HG02852 (cell line): ENCODE data around the gene CCDC9B.

Experiments
- ATAC-seq: cut with Tn5 transposase; IDR thresholded peaks from one replicate; pipeline ENCODE4 v1.9.1; 2021; ENCODE audit warnings: mild to moderate bottlenecking, moderate library complexity; ENCODE audit not compliant: unreplicated experiment

The CCDC9B gene

DNA sequence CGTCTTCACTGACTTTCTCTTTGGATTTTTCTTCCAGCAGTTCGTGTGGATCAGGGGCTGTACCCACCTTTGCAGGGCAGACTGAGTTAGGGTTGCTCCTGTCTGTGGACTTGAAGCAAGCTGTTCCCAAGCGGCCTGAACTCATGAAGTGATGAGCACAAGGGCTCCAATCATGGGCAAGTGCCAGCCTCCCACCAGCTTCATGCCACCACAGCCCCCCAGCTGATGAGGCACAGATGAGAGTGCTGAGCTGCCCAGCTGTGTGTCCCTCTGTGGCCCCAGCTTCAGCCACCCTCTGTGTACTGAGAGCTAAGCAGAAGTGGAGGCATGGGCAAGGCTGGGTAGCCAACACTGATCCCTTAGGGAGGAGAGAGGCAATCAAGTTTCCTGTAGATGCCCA, 29.7 kb downstream of the CCDC9B start:
- ATAC-seq, result no peak

GRCh38 chr15:40310001-40310959, 30.5 kb downstream of the CCDC9B start:
- ATAC-seq, result no peak

- ATAC-seq, result no peak
These were observed 31.3 kb downstream of the CCDC9B start for GRCh38 chr15:40309344-40309862.

GRCh38 chr15:40307421-40308211, 33.1 kb downstream of the CCDC9B start, which contains the start of gene PLCB2:
Gene PLCB2 (minus strand): TSS chr15:40307935. CDS start chr15:40307672, 263 bp downstream.
- peak; percentile 61 for ATAC-seq

DNA sequence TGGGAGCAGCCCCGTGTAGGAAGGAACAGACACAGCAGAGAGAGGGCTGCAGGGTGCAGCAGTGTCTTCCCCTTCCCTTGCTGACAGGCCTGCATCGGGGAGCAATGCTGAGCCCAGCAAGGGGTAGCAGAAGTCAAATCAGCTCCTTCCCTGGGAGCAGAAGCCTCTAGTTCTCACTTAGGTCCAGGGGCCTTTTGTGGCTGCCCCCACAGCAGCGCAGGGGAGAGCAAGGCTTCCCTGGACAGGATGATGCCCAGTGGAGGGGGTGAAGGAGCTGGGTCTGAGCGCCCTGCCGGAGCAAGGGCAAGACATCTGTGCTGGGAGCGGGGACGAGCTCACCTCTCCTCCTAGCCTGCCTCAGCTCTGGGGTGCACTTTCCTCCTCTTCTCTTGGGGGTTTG, 33.8 kb downstream of the CCDC9B start:
- no peak for ATAC-seq

DNA sequence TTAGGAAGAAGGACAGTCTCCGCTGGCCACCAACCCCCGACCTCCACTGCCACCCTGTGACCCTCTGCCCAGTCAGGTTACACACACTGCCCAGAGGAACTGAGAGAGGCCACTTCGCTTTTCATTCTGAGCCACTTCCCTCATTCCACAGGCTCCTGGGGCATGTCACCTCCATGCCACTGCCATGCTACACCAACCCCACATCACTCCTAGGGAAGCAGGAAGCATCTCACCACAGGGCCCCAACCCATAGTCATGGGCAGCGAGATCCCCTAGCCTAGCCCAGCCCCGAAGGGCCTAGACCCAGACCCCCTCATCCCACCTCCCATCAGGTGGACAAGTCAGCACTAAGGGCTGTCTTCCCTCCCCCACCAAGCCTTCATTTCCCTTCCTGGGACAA, 34.4 kb downstream of the CCDC9B start:
- ATAC-seq, result no peak

GRCh38 chr15:40305281-40305680, 35.5 kb downstream of the CCDC9B start:
- no peak for ATAC-seq

DNA sequence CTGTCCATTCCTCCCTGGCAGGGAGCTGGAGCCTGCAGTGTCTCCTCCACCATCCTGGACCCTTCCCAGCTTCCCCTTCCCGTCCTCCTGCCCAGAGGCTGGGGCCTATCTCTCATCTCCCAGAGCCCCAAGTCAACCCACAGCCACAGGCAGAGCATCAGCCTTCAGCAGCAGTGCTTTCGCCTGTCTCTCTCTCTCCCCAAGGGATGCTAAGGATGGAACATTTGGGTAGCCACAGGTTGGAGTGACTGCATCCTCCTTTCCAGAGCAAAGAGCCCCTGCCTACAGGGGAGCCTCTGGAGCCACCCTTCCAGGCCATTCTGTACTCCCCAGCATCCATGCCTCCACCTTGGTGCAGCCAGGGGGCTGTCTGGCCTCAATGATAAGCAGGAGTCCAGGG, 37.2 kb downstream of the CCDC9B start:
- no peak for ATAC-seq

- ATAC-seq, result no peak
These were observed 37.8 kb downstream of the CCDC9B start for GRCh38 chr15:40302981-40303380.

DNA sequence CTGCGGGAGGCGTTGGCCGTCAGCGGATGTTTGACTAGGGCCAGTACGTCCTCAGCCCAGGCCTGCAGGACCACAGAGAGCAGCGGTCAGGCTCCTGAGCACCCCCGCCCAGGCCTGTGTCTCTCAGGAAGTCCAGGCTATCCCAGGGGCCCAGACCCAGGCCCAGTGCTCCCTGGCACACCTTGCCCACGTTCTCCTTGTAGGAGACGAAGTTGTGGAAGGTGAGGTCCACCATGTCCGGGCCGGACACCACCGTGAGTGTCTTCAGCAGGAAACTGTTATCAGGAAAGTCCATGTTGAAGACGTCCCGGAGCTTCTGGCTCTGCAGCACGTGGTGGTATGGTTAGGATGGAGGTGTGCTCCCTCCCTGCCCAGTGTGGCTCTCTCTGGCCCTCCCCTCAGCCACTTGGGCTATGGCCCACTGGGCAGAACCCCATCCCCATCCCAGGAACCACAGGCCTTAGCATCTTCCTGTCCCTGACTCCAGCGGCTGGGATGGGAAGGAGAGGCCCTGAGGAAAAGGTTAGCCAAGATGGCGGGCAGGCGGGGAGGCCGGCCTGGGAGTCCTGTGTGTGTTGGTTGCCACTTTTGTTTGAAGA, 38.4 kb downstream of the CCDC9B start:
- ATAC-seq, result no peak

GRCh38 chr15:40301467-40302179, 39.1 kb downstream of the CCDC9B start:
- no peak for ATAC-seq

DNA sequence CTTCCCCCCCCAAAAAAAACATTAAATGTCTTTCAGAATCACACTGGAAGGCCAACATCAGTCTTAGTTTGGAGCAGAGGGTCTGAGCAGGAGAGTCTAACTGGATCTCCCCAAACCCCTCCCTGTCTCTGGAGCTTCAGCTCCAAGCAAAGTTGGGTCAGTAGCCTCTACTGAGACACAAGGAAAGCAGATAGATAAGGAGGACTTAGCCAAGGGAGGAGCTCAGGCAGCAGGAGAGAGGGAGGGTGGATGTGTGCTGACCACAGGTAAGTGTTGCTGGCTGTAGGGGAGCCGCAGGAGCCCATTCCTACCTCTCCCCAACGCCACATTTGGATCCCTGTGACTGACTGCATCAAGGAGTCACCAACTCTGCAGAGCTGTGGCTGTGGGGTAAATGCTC, 40.0 kb downstream of the CCDC9B start:
- ATAC-seq, result no peak

DNA sequence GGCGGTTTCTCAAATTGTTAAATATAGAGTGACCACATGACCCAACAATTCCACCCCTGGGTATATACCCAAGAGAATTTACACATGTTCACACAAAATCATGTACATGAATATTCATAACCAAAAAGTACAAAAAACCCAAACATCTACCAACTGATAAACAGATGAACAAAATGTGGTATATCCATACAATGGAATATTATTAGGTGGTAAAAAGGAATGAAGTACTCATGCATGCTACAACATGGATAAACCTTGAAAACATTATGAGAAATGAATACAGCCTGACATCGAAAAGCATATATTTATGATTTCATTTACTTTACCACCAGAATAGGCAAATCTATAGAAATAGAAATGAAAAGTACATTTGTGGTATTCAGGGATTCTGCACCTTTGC, 40.4 kb downstream of the CCDC9B start:
- ATAC-seq, result no peak

DNA sequence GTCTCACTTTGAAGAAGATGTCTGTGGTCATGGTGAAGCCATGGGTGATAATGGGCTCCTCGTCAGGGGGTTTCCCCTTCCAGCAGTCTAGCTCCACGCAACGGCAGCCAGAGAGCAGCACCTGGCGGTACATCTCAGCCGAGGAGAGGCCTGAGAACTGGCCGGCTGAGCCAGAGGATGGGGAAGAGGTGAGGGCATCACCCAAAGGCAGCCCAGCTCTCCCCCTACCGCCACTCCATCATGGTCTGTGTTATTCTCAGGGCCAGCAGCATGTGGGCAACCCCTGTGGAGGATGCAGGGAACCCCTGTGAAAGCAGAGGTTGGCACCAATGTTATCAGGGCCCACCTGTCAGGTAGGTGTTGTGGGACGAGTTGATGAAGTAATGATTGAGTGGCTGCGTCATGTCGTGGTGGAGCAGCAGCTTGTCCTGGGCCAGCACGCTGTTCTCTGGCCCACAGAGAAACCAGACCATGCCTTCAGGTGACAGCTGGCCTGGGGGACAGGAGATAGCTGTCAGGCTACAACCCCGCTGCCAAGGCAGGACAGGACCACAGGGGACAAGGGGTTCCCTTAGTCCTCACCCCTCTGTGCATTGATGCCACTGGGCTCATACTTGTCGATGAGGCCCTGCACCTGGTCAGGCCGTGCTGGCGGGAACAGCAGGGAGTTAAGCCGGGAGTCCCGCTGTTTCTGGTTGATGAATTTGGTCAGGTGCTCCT, 42.4 kb downstream of the CCDC9B start:
- no peak for ATAC-seq

GRCh38 chr15:40297356-40297755, 43.4 kb downstream of the CCDC9B start:
- no peak for ATAC-seq

DNA sequence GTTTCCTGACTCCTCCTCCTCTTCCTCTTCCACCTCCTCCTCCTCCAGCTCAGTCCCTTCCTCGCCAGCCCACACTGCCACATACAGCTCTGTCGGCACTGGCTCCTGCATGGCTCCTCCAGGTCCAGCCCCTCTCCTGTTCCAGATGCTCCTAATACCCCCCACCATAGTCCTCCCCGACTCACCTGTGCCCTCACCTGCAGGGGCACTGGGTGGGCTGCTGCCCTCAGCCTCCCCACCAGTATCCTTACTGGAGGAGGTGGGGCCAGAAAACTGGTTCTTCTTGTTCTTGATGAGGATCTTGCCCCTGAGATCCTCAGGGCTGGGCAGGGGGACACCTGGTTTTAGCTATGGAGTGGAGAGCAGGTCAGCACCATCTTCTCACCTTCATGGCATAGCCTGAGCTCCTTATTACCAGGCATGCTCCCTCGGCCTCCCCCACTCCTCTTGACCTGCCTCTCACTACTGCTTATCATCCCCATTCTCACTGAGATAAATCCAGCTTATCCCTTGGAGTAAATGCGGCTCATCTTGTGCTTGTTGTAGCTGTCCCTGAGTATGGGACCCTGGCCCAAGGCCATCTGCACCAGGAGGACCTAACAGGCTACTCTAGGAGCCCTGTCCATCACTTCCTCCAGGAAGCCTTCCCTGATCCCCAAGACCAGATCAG, 44.0 kb downstream of the CCDC9B start:
- no peak for ATAC-seq

DNA sequence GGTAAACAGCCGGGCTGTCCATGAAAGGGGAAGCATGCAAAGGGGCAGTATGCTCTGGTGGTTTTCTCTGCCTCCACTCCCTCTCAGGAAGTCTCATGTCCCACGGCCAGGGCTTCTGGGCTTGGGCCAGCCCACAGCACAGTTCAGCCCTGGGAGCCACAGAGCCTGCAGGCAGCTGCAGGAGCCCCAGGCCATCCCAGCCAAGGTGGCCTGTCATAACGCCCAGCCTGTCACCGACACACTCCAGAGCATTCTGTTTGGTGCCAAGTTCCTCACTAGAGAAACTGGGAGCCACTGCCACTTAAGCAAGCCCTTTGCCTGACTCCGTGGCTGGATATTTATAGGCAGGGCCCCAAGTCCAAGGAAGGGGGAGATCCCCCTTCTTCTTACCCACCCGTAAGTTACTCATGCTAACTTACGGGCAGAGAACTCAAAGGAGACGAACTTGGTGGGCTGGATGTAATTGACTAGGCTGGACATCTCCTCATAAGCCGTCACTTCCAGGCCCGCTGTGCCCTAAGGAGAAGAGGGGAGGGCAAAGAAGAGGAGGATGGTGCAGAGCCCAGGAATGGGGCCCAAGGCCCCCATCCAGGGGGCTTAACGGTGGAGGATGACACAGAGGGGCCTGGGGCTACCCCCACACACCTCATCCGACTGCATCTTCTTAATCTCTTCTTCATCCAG, 44.7 kb downstream of the CCDC9B start:
- no peak for ATAC-seq

GRCh38 chr15:40295297-40295696, 45.4 kb downstream of the CCDC9B start:
- ATAC-seq, result no peak
